ENCODE measurements around the gene TEF.

DNA sequence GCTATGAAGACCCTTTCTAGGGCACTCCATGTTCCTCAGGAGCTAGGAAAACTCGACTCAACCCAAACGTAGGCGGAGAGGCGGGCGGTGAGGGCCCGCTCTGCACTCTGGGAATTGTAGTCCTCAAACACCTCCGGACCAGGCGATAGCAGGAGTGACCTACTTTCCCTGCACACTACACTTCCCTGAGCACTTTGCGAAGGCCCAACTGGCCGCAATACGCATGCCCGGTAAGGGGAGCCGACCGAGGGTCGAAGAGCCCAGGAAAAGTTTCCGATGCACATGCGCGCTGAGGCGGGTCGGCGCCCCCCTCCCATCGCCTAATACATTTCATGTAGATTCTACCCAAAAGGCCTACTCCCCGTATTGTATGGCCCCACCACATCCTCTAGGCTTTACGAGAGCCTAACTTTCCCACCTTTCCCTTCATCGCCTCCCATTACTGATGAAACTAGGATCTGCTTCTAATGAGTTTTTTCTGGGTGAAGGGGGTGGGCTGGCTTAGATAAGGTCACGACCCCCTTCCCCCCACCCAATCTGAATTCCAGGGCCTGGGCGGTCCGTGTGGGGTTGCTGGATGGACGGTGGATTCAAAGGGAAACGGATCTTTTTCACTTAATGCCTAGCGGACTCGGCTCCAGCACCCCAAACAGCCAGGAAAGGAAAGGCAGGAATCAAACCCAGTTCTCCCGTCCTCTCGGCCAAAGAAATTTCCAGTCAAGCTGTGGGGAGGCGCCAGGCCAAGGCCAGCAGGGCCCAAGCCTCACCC lies 62.8 kb downstream of the TEF start:
- TF ChIP-seq, protein P1, sequence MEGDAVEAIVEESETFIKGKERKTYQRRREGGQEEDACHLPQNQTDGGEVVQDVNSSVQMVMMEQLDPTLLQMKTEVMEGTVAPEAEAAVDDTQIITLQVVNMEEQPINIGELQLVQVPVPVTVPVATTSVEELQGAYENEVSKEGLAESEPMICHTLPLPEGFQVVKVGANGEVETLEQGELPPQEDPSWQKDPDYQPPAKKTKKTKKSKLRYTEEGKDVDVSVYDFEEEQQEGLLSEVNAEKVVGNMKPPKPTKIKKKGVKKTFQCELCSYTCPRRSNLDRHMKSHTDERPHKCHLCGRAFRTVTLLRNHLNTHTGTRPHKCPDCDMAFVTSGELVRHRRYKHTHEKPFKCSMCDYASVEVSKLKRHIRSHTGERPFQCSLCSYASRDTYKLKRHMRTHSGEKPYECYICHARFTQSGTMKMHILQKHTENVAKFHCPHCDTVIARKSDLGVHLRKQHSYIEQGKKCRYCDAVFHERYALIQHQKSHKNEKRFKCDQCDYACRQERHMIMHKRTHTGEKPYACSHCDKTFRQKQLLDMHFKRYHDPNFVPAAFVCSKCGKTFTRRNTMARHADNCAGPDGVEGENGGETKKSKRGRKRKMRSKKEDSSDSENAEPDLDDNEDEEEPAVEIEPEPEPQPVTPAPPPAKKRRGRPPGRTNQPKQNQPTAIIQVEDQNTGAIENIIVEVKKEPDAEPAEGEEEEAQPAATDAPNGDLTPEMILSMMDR (IDR thresholded peaks at IDR 0.05), result no peak
- TF ChIP-seq POLR2AphosphoS5 (IDR thresholded peaks at IDR 0.05), result peak; percentile 82 to 89 (median 85)
- TF ChIP-seq POLR2A (IDR thresholded peaks at IDR 0.05), result peak; percentile 72
- TF ChIP-seq EP300 (IDR thresholded peaks at IDR 0.05; ENCODE audit: low read depth), result no peak
